Stimulated activated CD8-positive, alpha-beta memory T cell treated with anti-CD3 and anti-CD28 coated beads, Interleukin-15, amount 100 ng/mL, for 48 hours (primary cell): Measurements from ENCODE around the gene EAPP.
"Not testable (repeated sequence)": the region's sequence is repeated elsewhere in the genome, so short reads cannot be mapped to it uniquely, and the experiment has no call there.

Experiments used
- DNase-seq, 2 donors: peaks; one replicate each; pipeline ENCODE4 v3.0.0-alpha.2; 2020; ENCODE audit warnings: low read depth in 2 of 2

EAPP gene

GRCh38 chr14:34539407-34540180 lies at the start of gene EAPP:
Gene EAPP, minus strand, starts transcription at chr14:34539701. Its CDS starts 73 bp downstream, at chr14:34539628.
- DNase-seq = peak; percentile 91

- DNase-seq = no peak
These were observed 44.0 kb upstream of the EAPP start for GRCh38 chr14:34583525-34583924.

GRCh38 chr14:34582117-34582680 lies 42.7 kb upstream of the EAPP start:
- DNase-seq = no peak

- no peak for DNase-seq
These were observed 40.9 kb upstream of the EAPP start for GRCh38 chr14:34580381-34580780.

- no peak for DNase-seq
These were observed 32.3 kb upstream of the EAPP start for GRCh38 chr14:34571771-34572170.

GRCh38 chr14:34569750-34570149 lies 30.2 kb upstream of the EAPP start:
- DNase-seq = no peak

GRCh38 chr14:34568803-34569202 lies 29.3 kb upstream of the EAPP start:
- DNase-seq = no peak

- DNase-seq = no peak
These were observed 23.3 kb upstream of the EAPP start for GRCh38 chr14:34562776-34563150.

- DNase-seq = not testable (repeated sequence)
These were observed 22.7 kb upstream of the EAPP start for GRCh38 chr14:34562037-34562775.

GRCh38 chr14:34556498-34556829 lies 17.0 kb upstream of the EAPP start:
- not testable (repeated sequence) for DNase-seq

GRCh38 chr14:34555583-34556497 lies 16.3 kb upstream of the EAPP start:
- not testable (repeated sequence) for DNase-seq

GRCh38 chr14:34554540-34555250 lies 15.2 kb upstream of the EAPP start:
- no peak for DNase-seq

GRCh38 chr14:34549276-34549966 lies 9.9 kb upstream of the EAPP start:
- DNase-seq = not testable (repeated sequence)

- no peak for DNase-seq
These were observed 9.0 kb upstream of the EAPP start for GRCh38 chr14:34548472-34548981.

GRCh38 chr14:34547136-34547520 lies 7.6 kb upstream of the EAPP start:
- DNase-seq = not testable (repeated sequence)

- not testable (repeated sequence) for DNase-seq
These were observed 7.0 kb upstream of the EAPP start for GRCh38 chr14:34546272-34547135.

GRCh38 chr14:34540181-34541059 lies 919 bp upstream of the EAPP start:
- DNase-seq = not testable (repeated sequence)

- no peak for DNase-seq
These were observed 562 bp downstream of the EAPP start for GRCh38 chr14:34538871-34539406.
